Measurements from ENCODE around the gene ART3. TPM values are rescaled to one million over a fixed set of nuclear protein-coding genes. Genes with fewer than 3 reads are reported as not detected.
A peak's percentile ranks its signal among the peaks of the same experiment; 100 is the strongest.

Gene ART3
- total RNA-seq, 1 experiment from 2014 or later = not detected

GRCh38 chr4:76058888-76059426 is 15.6 kb upstream of the ART3 start:
- Mint-ChIP-seq H3K9me3 (ENCODE audit: unreplicated experiment) (no peaks in the 10 kb centered on the region), H3K4me1 (ENCODE audit: insufficient read depth, unreplicated experiment) (peaks cover 26% of the 10 kb centered on the region), H3K27ac (ENCODE audit: low read depth, unreplicated experiment) (no peak overlapping the region), H3K4me3 (ENCODE audit: unreplicated experiment) (no peak overlapping the region), H3K36me3 (ENCODE audit: insufficient read depth, unreplicated experiment) (peaks cover 4% of the 10 kb centered on the region), H3K27me3 (ENCODE audit: insufficient read depth, unreplicated experiment) (no peaks in the 10 kb centered on the region)
- ChIA-PET CTCF (interaction anchor here (0.6 to 2.1 kb wide), 4 partner anchors 32 to 293 kb away, joined by 3 to 30 read pairs (median 4); no protein-coding TSS in a partner anchor), POLR2A (interaction anchor here (0.7 to 1.2 kb wide), 4 partner anchors 23 to 72 kb away, joined by 3 to 6 read pairs (median 4); no protein-coding TSS in a partner anchor)
- intact Hi-C loops (cut with micrococcal nuclease) = no loop called here
- TF ChIP-seq CTCF (IDR thresholded peaks at IDR 0.05; ENCODE audit: unreplicated experiment) = no peak
- no peak for DNase-seq (ENCODE audit: unreplicated experiment)
- no TSS peak for BruUV-seq (replicated peaks)

- H3K4me3 Mint-ChIP-seq (ENCODE audit: unreplicated experiment) = no peak overlapping the region
- peaks cover 4% of the 10 kb centered on the region for H3K36me3 Mint-ChIP-seq (ENCODE audit: insufficient read depth, unreplicated experiment)
- no peaks in the 10 kb centered on the region for H3K9me3 Mint-ChIP-seq (ENCODE audit: unreplicated experiment)
- intact Hi-C loops (cut with micrococcal nuclease) = no loop called here
- no peak overlapping the region for H3K27ac Mint-ChIP-seq (ENCODE audit: low read depth, unreplicated experiment)
- no TSS peak for BruUV-seq (replicated peaks)
- H3K4me1 Mint-ChIP-seq (ENCODE audit: insufficient read depth, unreplicated experiment) = peaks cover 26% of the 10 kb centered on the region
- CTCF ChIA-PET = no interaction called here
- POLR2A ChIA-PET = interaction anchor here (1.1 kb wide), 1 partner anchor 41 kb away, joined by 5 read pairs; no protein-coding TSS in a partner anchor
- TF ChIP-seq CTCF (IDR thresholded peaks at IDR 0.05; ENCODE audit: unreplicated experiment) = no peak
- H3K27me3 Mint-ChIP-seq (ENCODE audit: insufficient read depth, unreplicated experiment) = no peaks in the 10 kb centered on the region
- DNase-seq (ENCODE audit: unreplicated experiment) = peak; percentile 72
These were observed 14.8 kb upstream of the ART3 start for GRCh38 chr4:76059750-76060149.

- H3K27me3 Mint-ChIP-seq (ENCODE audit: insufficient read depth, unreplicated experiment) = no peaks in the 10 kb centered on the region
- DNase-seq (ENCODE audit: unreplicated experiment) = no peak
- no peak for TF ChIP-seq CTCF (IDR thresholded peaks at IDR 0.05; ENCODE audit: unreplicated experiment)
- H3K4me1 Mint-ChIP-seq (ENCODE audit: insufficient read depth, unreplicated experiment) = peaks cover 26% of the 10 kb centered on the region
- CTCF ChIA-PET = interaction anchor here (1.2 kb wide), 1 partner anchor 64 kb away, joined by 10 read pairs; no protein-coding TSS in a partner anchor
- H3K4me3 Mint-ChIP-seq (ENCODE audit: unreplicated experiment) = no peak overlapping the region
- POLR2A ChIA-PET = interaction anchor here (1.5 kb wide), 1 partner anchor 8 kb away, joined by 3 read pairs; no protein-coding TSS in a partner anchor
- no peak overlapping the region for H3K27ac Mint-ChIP-seq (ENCODE audit: low read depth, unreplicated experiment)
- H3K36me3 Mint-ChIP-seq (ENCODE audit: insufficient read depth, unreplicated experiment) = peaks cover 4% of the 10 kb centered on the region
- H3K9me3 Mint-ChIP-seq (ENCODE audit: unreplicated experiment) = no peaks in the 10 kb centered on the region
- intact Hi-C loops (cut with micrococcal nuclease) = no loop called here
- BruUV-seq (replicated peaks) = no TSS peak
These were observed 14.0 kb upstream of the ART3 start for GRCh38 chr4:76060506-76060905.

GRCh38 chr4:76061421-76061820 is 13.1 kb upstream of the ART3 start:
- H3K9me3 Mint-ChIP-seq (ENCODE audit: unreplicated experiment) = no peaks in the 10 kb centered on the region

More at GRCh38 chr4:76061421-76061820, 13.1 kb upstream of the ART3 start:
- DNase-seq (ENCODE audit: unreplicated experiment) = no peak
- BruUV-seq (replicated peaks) = no TSS peak
- H3K27ac Mint-ChIP-seq (ENCODE audit: low read depth, unreplicated experiment) = no peak overlapping the region
- TF ChIP-seq CTCF (IDR thresholded peaks at IDR 0.05; ENCODE audit: unreplicated experiment) = no peak
- POLR2A ChIA-PET = interaction anchor here (1.2 to 1.5 kb wide), 3 partner anchors 9 to 65 kb away, joined by 3 to 4 read pairs (median 3); no protein-coding TSS in a partner anchor
- peaks cover 4% of the 10 kb centered on the region for H3K36me3 Mint-ChIP-seq (ENCODE audit: insufficient read depth, unreplicated experiment)
- no peaks in the 10 kb centered on the region for H3K27me3 Mint-ChIP-seq (ENCODE audit: insufficient read depth, unreplicated experiment)
- H3K4me3 Mint-ChIP-seq (ENCODE audit: unreplicated experiment) = no peak overlapping the region
- intact Hi-C loops (cut with micrococcal nuclease) = no loop called here
- CTCF ChIA-PET = interaction anchor here (1.2 kb wide), 1 partner anchor 65 kb away, joined by 10 read pairs; no protein-coding TSS in a partner anchor
- peaks cover 26% of the 10 kb centered on the region for H3K4me1 Mint-ChIP-seq (ENCODE audit: insufficient read depth, unreplicated experiment)

Measured in MCF 10A (cell line).